GM18517 (cell line): Measurements from ENCODE around the gene ZNF385B.
A peak's percentile ranks its signal among the peaks of the same experiment; 100 is the strongest.
"Not testable (repeated sequence)": the region's sequence is repeated elsewhere in the genome, so short reads cannot be mapped to it uniquely, and the experiment has no call there.

Experiments
- ATAC-seq: cut with Tn5 transposase; IDR thresholded peaks from one replicate; pipeline ENCODE4 v1.9.1; 2021; ENCODE audit warnings: mild to moderate bottlenecking, moderate library complexity; ENCODE audit not compliant: unreplicated experiment

Gene ZNF385B

DNA sequence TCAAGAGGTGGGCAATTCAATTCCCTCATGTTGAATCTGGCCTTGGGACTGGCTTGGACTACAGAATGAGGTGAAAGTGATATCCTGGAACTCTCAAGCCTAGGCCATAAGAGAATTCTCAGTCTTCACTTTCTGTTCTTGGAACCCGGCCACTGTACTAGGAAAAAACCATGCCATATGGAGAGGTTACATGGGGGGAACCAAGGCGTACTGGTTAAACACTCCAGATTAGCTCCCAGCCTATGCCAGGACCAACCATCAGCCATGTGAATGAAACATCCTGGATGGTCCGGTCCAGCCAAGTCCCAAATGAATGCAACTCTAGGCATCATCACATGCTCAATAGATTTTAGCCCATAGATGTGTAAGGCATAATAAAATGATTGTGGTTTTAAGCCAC is 56.4 kb downstream of the ZNF385B start:
- ATAC-seq = no peak

DNA sequence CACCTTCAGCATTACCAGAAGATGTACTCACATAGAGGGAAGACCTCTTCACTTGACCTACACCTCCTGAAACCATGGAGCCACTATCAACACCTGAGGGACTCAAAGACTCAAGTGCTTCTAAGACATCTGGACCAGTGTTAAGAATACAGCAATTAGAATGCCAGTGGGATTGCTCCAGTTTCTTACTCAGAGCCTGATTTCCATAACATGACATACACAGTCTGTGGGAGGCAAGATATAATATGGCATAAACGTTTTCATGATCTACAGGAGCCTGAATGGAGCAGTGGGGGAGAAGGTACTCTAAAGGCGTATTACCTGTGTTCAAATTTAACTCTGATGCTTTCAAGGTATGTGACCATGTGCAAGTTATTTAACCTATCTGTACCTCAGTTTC is 57.2 kb downstream of the ZNF385B start:
- ATAC-seq = no peak

GRCh38 chr2:179802051-179802882 is 59.1 kb downstream of the ZNF385B start:
- ATAC-seq = no peak

DNA sequence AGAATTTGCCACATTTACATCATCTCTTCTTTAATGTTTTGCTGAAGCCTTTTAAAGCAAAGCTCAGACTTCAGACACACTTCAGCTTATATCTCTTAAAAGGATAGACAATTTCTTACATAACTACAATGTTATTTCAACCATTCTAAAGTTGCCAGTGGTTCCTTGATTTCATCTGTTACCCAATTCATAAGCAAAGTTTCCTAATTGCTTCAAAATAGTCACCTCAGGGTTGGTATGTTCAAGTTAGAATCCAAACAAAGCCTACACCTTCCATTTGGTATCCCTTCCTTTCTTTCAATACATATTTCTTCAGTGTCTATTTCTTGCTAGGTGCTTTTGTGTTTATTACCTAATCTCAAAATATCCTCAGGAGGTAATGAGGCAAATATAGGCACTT is 60.6 kb downstream of the ZNF385B start:
- no peak for ATAC-seq

DNA sequence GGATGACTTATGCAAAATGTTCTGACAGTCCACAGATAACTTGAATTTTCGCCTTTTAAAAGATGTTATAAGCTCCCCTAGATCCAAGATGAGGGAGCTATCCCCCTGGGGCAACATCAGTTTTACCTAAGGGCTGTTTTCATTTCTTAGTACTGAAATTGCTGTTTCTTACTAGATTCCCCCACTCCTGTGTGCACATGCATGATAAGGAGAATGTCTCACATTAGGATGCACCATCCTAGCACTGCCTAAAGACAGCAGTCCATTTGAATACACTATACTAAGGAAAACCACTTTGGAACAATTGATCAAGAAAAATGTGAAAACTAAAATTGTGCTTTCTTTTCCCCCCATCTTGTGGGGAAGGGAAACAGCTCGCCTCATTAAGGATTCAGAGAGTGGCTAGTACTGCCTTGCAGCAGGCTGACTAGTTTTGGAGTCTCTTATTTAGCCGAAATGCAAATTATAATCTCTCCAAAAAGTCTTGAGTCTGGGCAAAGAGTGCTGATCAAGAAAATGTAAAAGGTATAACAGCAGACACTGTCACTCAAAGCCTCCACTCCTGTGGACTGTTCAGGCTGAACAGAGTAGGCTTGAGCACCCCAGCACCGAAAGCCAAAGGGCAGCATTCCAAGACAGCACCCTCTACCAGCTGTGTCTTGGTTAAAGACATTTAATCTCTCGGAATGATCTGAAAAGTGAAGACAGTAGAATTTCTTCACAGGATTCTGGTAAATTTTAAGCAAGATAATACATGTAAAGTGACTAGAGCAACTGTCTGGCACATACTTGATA is 65.0 kb downstream of the ZNF385B start:
- ATAC-seq = no peak

DNA sequence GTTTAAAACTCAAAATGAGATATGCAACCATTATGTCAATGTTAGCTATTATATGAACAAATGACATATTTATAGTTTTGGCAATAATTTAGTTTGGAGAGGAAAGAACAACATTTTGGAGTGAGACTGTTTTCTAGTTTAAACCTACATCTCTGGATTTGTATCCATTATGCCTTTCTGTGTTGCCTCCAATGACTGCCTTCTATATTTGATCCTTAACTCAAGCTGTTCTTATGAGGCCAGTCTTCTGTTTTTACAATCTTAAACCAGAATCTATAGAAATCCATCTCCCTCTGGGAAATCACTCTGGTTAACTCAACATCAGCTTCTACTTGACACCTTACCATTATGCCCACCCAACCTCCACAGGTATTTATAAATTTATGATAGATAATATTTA is 67.5 kb downstream of the ZNF385B start:
- ATAC-seq = no peak

- ATAC-seq = no peak
Observed at GRCh38 chr2:179793238-179793637, 68.2 kb downstream of the ZNF385B start.

GRCh38 chr2:179790235-179791217 is 70.9 kb downstream of the ZNF385B start:
- no peak for ATAC-seq

- no peak for ATAC-seq
Observed at GRCh38 chr2:179788104-179788503, 73.3 kb downstream of the ZNF385B start.

GRCh38 chr2:179787601-179788000 is 73.8 kb downstream of the ZNF385B start:
- no peak for ATAC-seq

DNA sequence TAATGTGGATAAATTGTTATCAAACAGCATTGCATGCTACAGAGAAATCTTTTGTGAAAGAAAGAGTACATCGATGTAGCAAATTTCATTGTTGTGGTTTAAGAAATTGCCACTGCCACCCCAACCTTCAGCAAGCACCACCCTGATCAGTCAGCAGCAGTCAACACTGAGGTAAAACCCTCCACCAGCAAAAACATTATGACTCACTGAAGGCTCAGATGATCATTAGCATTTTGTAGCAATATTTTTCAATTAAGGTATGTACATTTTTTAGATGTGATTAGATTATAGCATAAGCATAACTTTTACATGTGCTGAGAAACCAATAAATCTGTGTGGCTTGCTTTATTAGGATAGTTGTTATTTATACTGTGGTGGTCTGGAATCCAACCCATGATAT is 75.5 kb downstream of the ZNF385B start:
- ATAC-seq = no peak

- ATAC-seq = not testable (repeated sequence)
Observed at GRCh38 chr2:179782346-179782745, 79.1 kb downstream of the ZNF385B start.

DNA sequence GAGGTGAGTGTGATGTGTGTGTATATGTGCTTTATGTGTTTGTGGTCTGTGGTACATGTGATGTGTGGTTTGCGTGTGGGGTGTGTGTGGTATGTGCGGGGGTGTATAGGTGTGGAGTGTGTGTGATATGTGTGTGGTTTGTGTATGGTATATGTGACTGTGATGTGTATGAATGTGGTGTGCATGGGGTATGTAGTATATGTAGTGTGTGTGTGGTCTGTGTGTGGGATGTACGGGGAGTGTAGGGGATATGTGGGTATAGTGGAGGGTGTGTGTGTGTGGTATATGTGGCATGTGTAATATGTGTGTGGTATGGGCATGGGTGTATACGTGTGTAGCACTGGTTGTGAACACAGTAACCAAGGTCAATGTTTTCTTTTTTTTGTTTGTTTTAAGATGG is 87.4 kb downstream of the ZNF385B start:
- no peak for ATAC-seq

DNA sequence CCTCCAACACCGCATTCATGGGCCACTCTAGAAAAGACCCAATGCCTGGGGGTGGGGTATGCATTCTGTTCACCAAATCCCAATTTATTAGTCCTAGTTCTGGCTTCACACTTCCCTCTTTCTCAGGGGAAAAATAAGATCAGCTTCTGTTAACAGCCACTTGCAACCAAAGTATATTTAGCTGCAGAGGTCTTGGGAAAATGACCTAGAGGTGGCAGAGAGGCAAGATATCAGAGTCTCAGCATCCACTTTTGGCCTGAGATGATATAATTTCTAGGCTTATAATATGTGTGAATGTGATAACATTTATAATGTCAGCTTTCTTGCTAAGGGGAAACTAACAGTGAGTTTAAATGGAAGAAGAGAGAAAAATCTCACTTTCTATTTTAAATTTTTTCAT is 89.1 kb downstream of the ZNF385B start:
- ATAC-seq = no peak

DNA sequence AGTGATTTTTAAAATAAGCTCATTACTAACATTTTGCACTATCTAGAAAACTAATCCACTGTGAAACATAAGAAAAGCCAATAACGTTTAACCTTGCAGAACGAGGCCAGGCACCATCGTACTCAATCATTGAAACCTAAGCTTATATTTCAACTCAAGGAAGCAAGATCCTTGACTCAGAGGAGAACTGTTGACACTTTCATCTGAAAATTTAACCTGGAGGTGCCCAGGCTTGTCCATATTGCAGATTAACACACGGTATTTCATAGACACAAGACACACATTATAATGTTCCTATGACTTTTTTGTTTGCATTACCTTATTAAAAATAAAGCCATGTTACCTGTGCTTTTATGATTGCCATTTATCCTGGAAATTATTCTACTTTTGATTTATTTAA is 89.6 kb downstream of the ZNF385B start:
- ATAC-seq = no peak

- ATAC-seq = no peak
Observed at GRCh38 chr2:179770029-179770428, 91.4 kb downstream of the ZNF385B start.

DNA sequence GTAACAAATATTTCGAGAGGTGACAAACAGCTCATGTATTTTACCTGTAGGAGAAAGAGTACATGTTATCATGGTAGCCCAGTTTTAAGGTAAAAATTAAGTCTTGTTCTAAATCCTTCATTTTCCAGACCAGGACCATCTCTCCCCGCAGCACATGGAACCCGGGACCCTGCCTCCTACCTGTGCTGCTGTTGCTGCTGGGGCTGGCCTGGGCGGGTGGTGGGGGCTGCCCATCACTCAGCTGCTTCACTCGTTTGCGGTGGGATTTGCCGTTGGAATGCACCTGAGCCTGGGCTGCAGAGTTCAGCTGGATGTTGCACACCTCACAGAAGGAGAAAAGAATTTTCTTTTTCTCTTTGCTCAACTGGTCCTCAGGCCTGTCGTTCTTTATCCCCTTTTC is 92.1 kb downstream of the ZNF385B start:
- ATAC-seq = no peak

DNA sequence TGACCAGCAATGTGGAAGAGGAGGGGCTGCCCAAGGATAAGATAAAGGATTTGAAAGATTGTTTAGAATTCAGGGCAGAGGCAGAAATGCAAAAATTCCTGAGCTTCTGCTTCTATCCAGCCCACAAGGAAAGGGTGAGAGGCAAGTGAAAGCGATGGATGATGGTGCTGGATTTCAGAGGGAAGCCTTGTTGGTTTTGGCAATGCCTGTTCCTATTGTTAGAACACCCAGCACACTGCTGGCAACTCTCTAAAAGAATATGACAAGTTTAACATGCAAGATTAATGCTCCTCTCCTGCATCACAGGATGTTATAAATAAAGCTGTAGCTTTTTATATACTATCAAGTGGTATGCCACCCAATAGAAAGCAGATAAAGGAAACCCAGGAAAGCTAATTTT is 92.6 kb downstream of the ZNF385B start:
- no peak for ATAC-seq

- no peak for ATAC-seq
Observed at GRCh38 chr2:179765666-179766065, 95.7 kb downstream of the ZNF385B start.

DNA sequence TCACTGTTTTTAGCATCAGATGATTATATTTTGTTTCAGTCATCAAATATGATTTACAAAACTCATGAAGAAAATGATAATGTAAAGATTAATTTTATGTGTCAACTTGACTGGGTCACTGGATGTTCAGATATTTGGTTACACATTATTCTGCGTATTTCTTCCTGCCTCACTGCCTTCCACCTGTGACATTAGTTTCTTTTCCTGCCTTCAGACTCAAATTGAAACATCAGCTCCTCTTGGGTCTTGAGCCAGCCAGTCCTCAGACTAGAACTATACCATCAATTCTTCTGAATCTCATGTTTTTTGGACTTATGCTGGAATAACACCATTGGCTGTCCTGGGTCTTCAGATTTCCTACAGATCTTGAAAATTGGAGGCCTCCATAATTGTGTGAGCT is 96.7 kb downstream of the ZNF385B start:
- ATAC-seq = peak; percentile 86

DNA sequence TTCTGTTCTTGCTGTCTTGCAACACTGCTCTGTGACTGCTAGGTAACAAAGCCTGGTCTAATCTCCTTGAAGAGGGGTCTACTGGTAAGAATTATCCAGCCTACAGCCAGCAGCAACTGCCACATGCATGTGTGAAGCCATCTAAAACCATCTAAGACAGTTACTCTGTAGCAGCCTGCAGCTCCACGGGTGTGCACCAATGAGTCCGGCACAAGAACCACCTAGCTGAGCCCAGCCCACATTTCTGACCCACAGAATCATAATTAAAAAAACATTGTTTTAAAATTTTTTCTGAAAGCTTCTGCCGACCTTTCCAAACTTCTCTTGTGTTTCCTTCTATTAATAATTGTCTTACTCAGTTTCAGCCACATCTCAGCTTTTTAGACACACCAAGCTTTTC is 102.8 kb downstream of the ZNF385B start:
- ATAC-seq = no peak
